GM12892 (cell line): Measurements from ENCODE around the gene VWC2.

Experiments used
- POLR2A ChIP-seq: IDR thresholded peaks from 2 replicates; pipeline ENCODE4 v1.6.1; 2011; ENCODE audit warnings: low read depth, low read length, control low read depth
- POLR2AphosphoS5 ChIP-seq: IDR thresholded peaks from 2 replicates; pipeline ENCODE4 v1.6.1; 2011; ENCODE audit warnings: low read depth, low read length, control low read depth
- TAF1 ChIP-seq: IDR thresholded peaks from 2 replicates; pipeline ENCODE4 v1.6.1; 2011; ENCODE audit warnings: low read depth, mild to moderate bottlenecking, control low read depth, low read length, borderline replicate concordance

- TF ChIP-seq POLR2A = no peak
- TF ChIP-seq POLR2AphosphoS5 = no peak
- no peak for TF ChIP-seq TAF1
These were observed 16.3 kb downstream of the VWC2 start for GRCh38 chr7:49789736-49790135.
